Measurements from ENCODE around the gene ZMYM4.

DNA sequence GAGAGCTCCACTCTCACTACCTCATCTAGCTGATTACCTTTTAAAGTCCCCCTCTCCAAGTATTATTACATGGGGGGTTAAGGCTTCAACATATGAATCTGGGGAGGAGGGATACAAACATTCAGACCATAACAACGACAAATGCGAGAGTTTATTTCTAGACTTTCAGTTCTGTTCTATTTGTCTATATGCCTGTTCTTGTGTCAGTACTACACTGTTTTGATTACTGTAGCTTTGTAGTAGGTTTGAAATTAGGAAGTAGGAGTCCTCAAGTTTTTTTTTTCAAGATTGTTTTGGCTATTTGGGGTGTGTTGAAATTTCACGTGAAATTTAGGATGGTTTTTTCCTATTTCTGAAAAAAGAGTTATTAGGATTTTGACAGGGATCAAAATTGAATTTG, 16.3 kb downstream of the ZMYM4 start:
- TF ChIP-seq EZH2 (IDR thresholded peaks at IDR 0.05) = no peak
- TF ChIP-seq POLR2AphosphoS5 (IDR thresholded peaks at IDR 0.05; ENCODE audit: borderline replicate concordance, low read depth, low read length) = no peak

Measured in SK-N-MC (cell line).